Astrocyte of the cerebellum (primary cell): ENCODE measurements around the gene PLCD4.

Source experiments
- DNase-seq: peaks from one replicate; pipeline ENCODE4 v3.0.0-alpha.2; 2011; ENCODE audit warnings: low read depth
- H3K4me3 ChIP-seq: 2 replicates; pipeline ENCODE4 v1.5.1; 2011; ENCODE audit warnings: mild to moderate bottlenecking, low read depth, low read length, moderate library complexity
- CTCF ChIP-seq: IDR thresholded peaks from 2 replicates; pipeline ENCODE4 v1.5.1; 2012; ENCODE audit warnings: low read length, low read depth, moderate library complexity, mild to moderate bottlenecking; ENCODE audit errors: missing control alignments
- in situ Hi-C: cut with HindIII; loops from 2 replicates; pipeline ENCODE4 v1.10.0; 2017; ENCODE audit warnings: low sequenced_read_pairs

PLCD4 gene

GRCh38 chr2:218627939-218628338 lies 20.2 kb downstream of the PLCD4 start:
- no peak for TF ChIP-seq CTCF
- no peak for DNase-seq
- in situ Hi-C loops = no loop called here
- H3K4me3 ChIP-seq = no peak overlapping the region

- in situ Hi-C loops = no loop called here
- TF ChIP-seq CTCF = no peak
- H3K4me3 ChIP-seq = no peak overlapping the region
- peak; percentile 9 for DNase-seq
Observed at GRCh38 chr2:218631837-218632236, 24.1 kb downstream of the PLCD4 start.

- in situ Hi-C loops = no loop called here
- no peak for DNase-seq
- no peak for TF ChIP-seq CTCF
- no peak overlapping the region for H3K4me3 ChIP-seq
Observed at GRCh38 chr2:218635719-218636118, 28.0 kb downstream of the PLCD4 start.

GRCh38 chr2:218638372-218638771 lies 30.7 kb downstream of the PLCD4 start:
- in situ Hi-C loops = no loop called here
- H3K4me3 ChIP-seq = no peak overlapping the region
- no peak for DNase-seq
- TF ChIP-seq CTCF = no peak

GRCh38 chr2:218642121-218642656 lies 34.5 kb downstream of the PLCD4 start:
- TF ChIP-seq CTCF = no peak
- H3K4me3 ChIP-seq = no peak overlapping the region
- no peak for DNase-seq
- in situ Hi-C loops = no loop called here

- no peak for DNase-seq
- no peak for TF ChIP-seq CTCF
- no peak overlapping the region for H3K4me3 ChIP-seq
- in situ Hi-C loops = no loop called here
Observed at GRCh38 chr2:218642786-218643185, 35.1 kb downstream of the PLCD4 start.
